Caco-2 (cell line): ENCODE results near the gene STOX2. TPM values are rescaled to one million over a fixed set of nuclear protein-coding genes. Genes with fewer than 3 reads are reported as not detected.

ENCODE experiments used
- BruUV-seq: library from RNA; stranded (reverse); fragments of 400-500 nt; replicated peaks from 2 replicates; lab custom pipeline; 2021; lab: Mats Ljungman, UMichigan
- CTCF ChIA-PET: fragments of 300-600 bp; sonication (Branson Sonifier 250); formaldehyde crosslinking; loops from one replicate; lab custom pipeline; 2022; ENCODE audit warnings: antibody characterized with exemption; lab: Charles Lee
- POLR2A ChIA-PET: fragments of 300-600 bp; sonication (Branson Sonifier 250); formaldehyde crosslinking; loops from one replicate; lab custom pipeline; 2022; ENCODE audit warnings: antibody characterized with exemption; lab: Charles Lee
- DNase-seq, 2 experiments: peaks; one replicate each; pipeline versions ENCODE4 v3.0.0 to v3.0.0-alpha.2; 2020 to 2022
- H3K27me3 ChIP-seq: replicated peaks from 2 replicates; pipeline ENCODE4 v1.6.0; 2011; ENCODE audit warnings: low read length; ENCODE audit not compliant: control insufficient read depth, insufficient read depth
- H3K36me3 ChIP-seq: 2 replicates; pipeline ENCODE4 v1.5.1; 2011; ENCODE audit warnings: low read length; ENCODE audit not compliant: control insufficient read depth, insufficient read depth
- H3K4me1 ChIP-seq: fragments of 250-450 bp; sonication (Bioruptor Pico); 2 replicates; pipeline ENCODE4 v1.5.1; 2020; ENCODE audit warnings: mild to moderate bottlenecking
- H3K4me3 ChIP-seq: 2 replicates; pipeline ENCODE4 v1.5.1; 2011; ENCODE audit warnings: low read depth, mild to moderate bottlenecking, control low read depth, low read length
- H3K9me3 ChIP-seq: fragments of 250-450 bp; sonication (Bioruptor Pico); 2 replicates; pipeline ENCODE4 v1.5.1; 2020; ENCODE audit warnings: mild to moderate bottlenecking, moderate library complexity
- H3K27ac Mint-ChIP-seq: one replicate; pipeline ENCODE4 v1.8.0; 2022; ENCODE audit warnings: mixed read lengths; ENCODE audit not compliant: unreplicated experiment
- H3K27me3 Mint-ChIP-seq: one replicate; pipeline ENCODE4 v1.8.0; 2022; ENCODE audit warnings: mixed read lengths; ENCODE audit not compliant: insufficient read depth, unreplicated experiment
- H3K36me3 Mint-ChIP-seq: one replicate; pipeline ENCODE4 v1.8.0; 2022; ENCODE audit warnings: mild to moderate bottlenecking, mixed read lengths; ENCODE audit not compliant: insufficient read depth, unreplicated experiment
- H3K4me1 Mint-ChIP-seq: one replicate; pipeline ENCODE4 v1.8.0; 2022; ENCODE audit warnings: low read depth, mixed read lengths; ENCODE audit not compliant: unreplicated experiment
- H3K4me3 Mint-ChIP-seq: one replicate; pipeline ENCODE4 v1.8.0; 2022; ENCODE audit warnings: mild to moderate bottlenecking, moderate library complexity, mixed read lengths; ENCODE audit not compliant: unreplicated experiment
- H3K9me3 Mint-ChIP-seq: one replicate; pipeline ENCODE4 v1.8.0; 2022; ENCODE audit warnings: mixed read lengths; ENCODE audit not compliant: unreplicated experiment
- CTCF ChIP-seq, 2 experiments: fragments of 200-600 bp in 1 of 2; IDR thresholded peaks; 1 replicate in 1 of 2; 2 replicates in 1 of 2; pipeline versions ENCODE4 v1.5.1 to v1.8.0; 2011 to 2022; ENCODE audit warnings: antibody characterized with exemption in 1 of 2, control low read depth in 1 of 2, inconsistent platforms in 1 of 2, low read depth in 1 of 2, low read length in 1 of 2, mild to moderate bottlenecking in 1 of 2, moderate library complexity in 1 of 2; ENCODE audit not compliant: insufficient read depth in 1 of 2, severe bottlenecking in 1 of 2, unreplicated experiment in 1 of 2
- intact Hi-C: fragments of 100-400 bp; cut with micrococcal nuclease; formaldehyde crosslinking; loops from one replicate; pipeline ENCODE4 v1.10.0; 2022; ENCODE audit not compliant: unreplicated experiment
- total RNA-seq: library from RNA; stranded (reverse); gene quantifications from 2 replicates; pipeline ENCODE4 v1.2.3, GENCODE V29; 2022

The STOX2 gene
- total RNA-seq, 1 experiment from 2014 or later, result 1.8 TPM

GRCh38 chr4:183936574-183937345, 31.7 kb downstream of the STOX2 start:
- POLR2A ChIA-PET, result no interaction called here
- Histone ChIP-seq H3K36me3 (no peaks in the 10 kb centered on the region), H3K4me1 (no peaks in the 10 kb centered on the region), H3K9me3 (no peaks in the 10 kb centered on the region), H3K4me3 (no peak overlapping the region), H3K27me3 (no peaks in the 10 kb centered on the region)
- CTCF ChIA-PET, result no interaction called here
- Mint-ChIP-seq H3K9me3 (no peaks in the 10 kb centered on the region), H3K27ac (no peak overlapping the region), H3K27me3 (peaks cover 5% of the 10 kb centered on the region), H3K4me3 (no peak overlapping the region), H3K36me3 (no peaks in the 10 kb centered on the region), H3K4me1 (no peaks in the 10 kb centered on the region)
- intact Hi-C loops, result no loop called here
- no peak for TF ChIP-seq CTCF (IDR thresholded peaks at IDR 0.05; ENCODE audit: insufficient read depth in 1 of 2, low read depth in 1 of 2, low read length in 1 of 2, severe bottlenecking in 1 of 2, unreplicated experiment in 1 of 2)
- BruUV-seq, result no TSS peak
- DNase-seq, result no peak

GRCh38 chr4:183940864-183941263, 35.8 kb downstream of the STOX2 start:
- no TSS peak for BruUV-seq
- ChIA-PET POLR2A (no interaction called here), CTCF (no interaction called here)
- no peak overlapping the region for H3K4me3 Mint-ChIP-seq
- intact Hi-C loops, result no loop called here
- Histone ChIP-seq H3K36me3 (no peaks in the 10 kb centered on the region), H3K9me3 (no peaks in the 10 kb centered on the region), H3K27me3 (no peaks in the 10 kb centered on the region), H3K4me3 (no peak overlapping the region), H3K4me1 (no peaks in the 10 kb centered on the region)
- H3K27me3 Mint-ChIP-seq, result peaks cover 8% of the 10 kb centered on the region
- TF ChIP-seq CTCF (IDR thresholded peaks at IDR 0.05; ENCODE audit: insufficient read depth in 1 of 2, low read depth in 1 of 2, low read length in 1 of 2, severe bottlenecking in 1 of 2, unreplicated experiment in 1 of 2), result no peak
- no peaks in the 10 kb centered on the region for H3K9me3 Mint-ChIP-seq
- no peaks in the 10 kb centered on the region for H3K4me1 Mint-ChIP-seq
- no peak for DNase-seq
- H3K27ac Mint-ChIP-seq, result no peak overlapping the region
- H3K36me3 Mint-ChIP-seq, result no peaks in the 10 kb centered on the region

GRCh38 chr4:183941964-183942363, 36.9 kb downstream of the STOX2 start:
- Mint-ChIP-seq H3K9me3 (no peaks in the 10 kb centered on the region), H3K27me3 (peaks cover 5% of the 10 kb centered on the region), H3K27ac (no peak overlapping the region), H3K4me1 (no peaks in the 10 kb centered on the region), H3K36me3 (no peaks in the 10 kb centered on the region), H3K4me3 (no peak overlapping the region)
- no peak overlapping the region for H3K4me3 ChIP-seq
- ChIA-PET POLR2A (no interaction called here), CTCF (interaction anchor here (0.7 kb wide), 1 partner anchor 321 kb away, joined by 7 read pairs; no protein-coding TSS in a partner anchor)
- BruUV-seq, result no TSS peak
- intact Hi-C loops, result no loop called here
- H3K27me3 ChIP-seq, result no peaks in the 10 kb centered on the region
- no peaks in the 10 kb centered on the region for H3K9me3 ChIP-seq
- H3K36me3 ChIP-seq, result no peaks in the 10 kb centered on the region
- TF ChIP-seq CTCF (IDR thresholded peaks at IDR 0.05; ENCODE audit: insufficient read depth in 1 of 2, low read depth in 1 of 2, low read length in 1 of 2, severe bottlenecking in 1 of 2, unreplicated experiment in 1 of 2), result no peak
- H3K4me1 ChIP-seq, result no peaks in the 10 kb centered on the region
- DNase-seq, result no peak
